Islet precursor cell (in vitro differentiated cells): ENCODE measurements around the gene GRB10.
A peak's percentile ranks its signal among the peaks of the same experiment; 100 is the strongest.

Source experiments
- DNase-seq: peaks from one replicate; pipeline ENCODE4 v3.0.0-alpha.2; 2018

The GRB10 gene

DNA sequence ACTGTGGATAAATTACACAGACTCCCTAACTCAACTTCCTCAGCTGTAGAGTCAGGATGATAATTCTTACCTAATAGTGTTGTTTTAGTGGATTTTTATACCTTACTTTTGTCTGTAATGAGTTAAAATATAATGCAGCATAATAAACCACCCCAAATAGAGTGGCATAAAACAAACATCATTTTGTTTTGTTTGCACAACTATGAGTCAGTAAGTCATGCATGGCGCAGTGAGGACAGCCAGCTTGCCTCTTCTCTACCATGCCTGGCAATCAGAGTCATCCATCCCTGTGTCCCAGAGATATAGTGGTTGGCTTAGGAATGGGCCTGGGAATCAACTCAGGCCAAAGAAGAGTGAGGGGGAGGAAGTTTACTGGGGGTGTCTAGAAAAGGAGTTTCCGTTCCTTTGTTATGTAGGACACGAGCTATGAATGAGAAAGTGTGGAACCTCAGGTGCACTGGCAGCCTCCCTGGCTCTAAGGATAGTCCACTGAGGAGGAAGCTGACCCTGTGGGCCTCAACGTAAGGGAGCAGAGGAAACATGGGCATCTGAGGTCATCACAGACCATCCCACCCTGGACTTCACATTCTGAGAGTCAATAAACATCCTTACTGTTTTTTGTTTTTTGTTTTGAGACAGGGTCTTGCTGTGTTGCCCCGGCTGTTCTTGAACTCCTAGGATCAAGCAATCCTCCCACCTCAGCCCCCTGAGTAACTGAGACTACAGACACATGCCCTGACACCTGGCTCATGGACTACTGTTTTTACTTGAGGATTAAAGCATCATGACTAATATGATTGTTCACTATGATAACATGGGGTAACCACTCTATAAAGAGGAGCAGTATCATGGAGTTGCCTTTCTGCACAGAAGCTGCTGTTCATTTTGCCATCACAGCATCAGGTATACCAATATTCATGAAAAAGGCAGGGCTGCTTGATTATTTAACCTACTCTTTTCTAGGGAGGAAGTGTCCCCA, 21.0 kb upstream of the GRB10 start:
- DNase-seq: no peak

DNA sequence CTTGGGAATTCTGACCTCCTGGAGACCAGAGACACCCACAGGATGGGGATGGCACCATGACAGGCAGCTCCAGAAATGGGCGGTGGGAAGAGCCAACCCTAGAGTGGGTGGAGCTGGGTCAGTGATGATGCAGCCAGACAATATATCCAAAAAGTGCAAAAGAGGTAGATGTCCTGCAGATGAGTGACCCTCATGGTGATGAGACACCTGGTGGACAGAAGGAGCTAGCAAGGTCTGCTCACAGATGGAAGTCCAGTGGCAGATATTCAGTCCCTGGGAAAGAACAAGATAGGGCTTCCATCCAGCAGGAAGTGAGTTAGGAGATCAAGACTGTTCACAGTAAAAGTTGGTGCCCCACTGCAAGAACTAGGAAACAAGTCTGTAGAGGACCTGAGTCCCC, 19.2 kb upstream of the GRB10 start:
- DNase-seq: no peak

DNA sequence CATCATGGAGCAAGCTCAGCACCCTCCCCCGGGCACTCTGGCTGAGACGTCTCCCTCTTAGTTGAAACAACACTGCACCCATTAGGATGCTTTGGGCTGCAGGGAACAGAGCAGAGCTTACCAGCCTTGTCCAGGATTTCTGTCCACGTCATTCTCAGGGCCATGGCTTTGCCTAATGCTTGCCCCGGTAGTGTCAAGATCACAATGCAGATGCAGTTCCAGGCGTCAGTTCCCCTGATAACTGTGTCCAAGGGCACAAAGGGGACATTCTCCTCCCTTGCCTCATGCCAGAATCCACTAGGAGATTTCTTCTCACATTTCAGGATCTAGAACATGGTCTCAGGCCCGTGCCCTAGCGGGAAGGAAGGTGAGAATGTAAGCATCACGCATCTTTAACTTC, 17.2 kb upstream of the GRB10 start:
- no peak for DNase-seq

DNA sequence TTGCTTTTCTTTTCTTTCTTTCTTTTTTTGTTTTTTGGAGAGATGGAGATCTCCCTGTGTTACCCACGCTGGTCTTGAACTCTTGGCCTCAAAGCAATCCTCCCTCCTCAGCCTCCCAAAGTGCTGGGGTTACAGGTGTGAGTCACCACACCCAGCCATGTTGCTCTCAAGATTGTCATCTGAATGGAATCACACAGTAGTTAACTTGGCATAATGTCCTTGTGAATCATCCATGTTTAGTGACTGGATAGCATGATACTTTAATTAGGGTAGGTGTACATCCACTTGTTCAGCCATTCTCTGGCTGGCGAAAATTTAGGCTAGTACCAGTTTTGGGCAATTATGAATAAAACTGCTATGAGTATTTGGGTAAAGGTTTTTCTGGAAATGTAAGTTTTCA, 15.4 kb upstream of the GRB10 start:
- DNase-seq: no peak

DNA sequence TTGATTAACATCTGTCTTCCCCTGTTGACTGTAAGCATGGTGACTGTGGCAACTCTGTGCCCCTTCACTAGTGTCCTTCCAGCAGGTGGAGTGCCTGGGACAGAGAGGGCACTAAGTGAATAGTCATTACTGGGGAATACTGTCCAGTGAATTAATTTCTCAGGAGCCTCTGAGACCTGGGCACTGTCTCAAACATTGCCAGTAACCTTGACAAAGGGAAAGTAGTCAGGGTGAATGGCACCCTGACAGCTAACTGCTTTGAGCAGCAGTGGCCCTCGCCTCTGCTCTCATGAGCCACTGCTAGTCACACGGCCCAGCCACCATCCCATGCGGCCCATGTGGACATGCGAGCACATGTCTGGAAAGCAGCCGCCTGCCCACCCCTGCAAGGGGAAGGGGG, 13.1 kb upstream of the GRB10 start:
- no peak for DNase-seq

DNA sequence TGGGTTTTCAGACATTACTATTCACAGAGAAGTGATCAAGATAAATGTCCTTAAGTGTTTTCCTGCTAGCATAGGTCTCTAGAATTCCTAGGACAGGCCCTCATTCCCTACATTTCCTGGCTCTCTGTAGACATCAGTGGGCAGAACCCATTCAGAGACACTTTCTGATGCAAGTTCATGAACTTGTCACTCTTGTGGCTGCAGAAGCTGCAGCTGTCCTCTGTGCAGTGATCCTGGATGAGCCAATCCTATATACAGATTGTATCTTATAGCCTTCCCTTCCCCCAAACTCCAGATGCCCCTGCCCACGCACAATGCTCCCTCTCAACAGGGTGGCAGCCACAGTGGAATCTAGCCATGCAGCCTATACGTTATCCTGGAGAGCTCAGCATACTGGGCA, 12.6 kb upstream of the GRB10 start:
- no peak for DNase-seq

DNA sequence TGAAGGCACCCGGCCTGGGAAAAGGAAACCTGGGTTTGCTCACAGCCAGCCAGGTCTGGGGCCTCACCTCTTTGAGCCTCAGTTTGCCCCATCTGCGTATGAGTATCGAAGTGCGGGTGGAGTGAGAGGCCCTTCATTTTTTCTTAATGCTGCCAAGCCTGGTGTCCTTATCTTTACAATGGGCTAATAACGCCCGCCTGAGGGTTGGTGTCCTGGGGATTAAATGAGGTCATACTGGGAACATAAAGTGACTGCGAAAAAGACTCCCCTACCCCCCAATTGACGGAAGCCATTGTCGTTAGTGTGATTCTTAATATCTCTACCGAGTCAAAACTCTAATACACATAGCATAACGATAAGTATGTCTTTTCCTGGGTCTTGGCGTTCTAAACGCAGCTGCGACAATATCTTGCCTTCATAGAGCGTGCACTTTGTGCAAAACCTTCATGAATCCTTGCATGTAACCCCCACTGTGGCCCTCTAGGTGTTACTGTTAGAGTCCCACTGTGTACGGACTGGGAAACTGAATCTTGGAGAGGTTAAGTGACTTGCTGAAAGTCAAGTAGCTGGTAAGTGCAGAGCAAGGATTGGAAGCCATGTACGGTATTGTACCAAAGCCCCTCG, 11.4 kb upstream of the GRB10 start:
- DNase-seq: no peak

DNA sequence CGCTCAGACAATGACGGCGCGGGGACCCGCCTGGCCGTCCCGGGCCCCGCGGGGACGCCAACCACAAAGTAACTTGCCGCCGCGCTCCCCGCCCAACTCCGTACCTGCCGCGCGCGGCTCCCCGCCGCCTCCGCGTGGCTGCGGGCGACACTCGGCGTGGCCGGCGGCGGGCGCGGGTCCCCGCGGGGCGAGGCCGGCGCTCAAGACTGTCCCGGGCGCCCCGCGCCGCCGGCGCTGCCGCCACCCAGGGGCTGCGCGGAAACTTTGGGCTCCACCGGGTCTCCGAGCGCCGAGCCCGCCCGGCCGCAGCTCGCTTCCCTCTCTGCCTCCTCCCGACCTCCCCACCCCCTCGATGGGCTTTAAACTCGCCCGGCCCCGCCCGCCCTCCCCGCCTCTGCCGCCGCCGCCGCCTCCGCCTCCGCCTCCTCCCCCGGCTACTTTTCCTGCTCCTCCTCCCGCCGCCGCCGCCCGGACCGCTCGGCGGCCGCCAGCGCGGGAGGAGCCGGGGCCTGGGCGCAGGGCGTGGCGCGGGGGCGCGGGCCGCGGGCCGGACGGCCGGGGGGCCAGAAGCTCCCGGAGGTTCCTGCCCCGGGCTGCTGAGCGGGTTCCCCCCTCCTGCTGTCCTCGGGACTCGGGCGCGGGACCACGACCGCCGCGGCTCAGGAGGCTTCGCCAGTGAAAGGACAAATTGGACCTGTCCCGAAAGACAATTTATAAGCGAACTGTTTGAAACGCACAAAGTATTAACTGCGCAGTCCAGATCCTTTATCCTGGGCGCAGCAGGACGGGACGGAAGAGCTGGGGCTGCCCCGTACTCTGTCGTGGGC, 10.6 kb upstream of the GRB10 start:
- peak; percentile 85 for DNase-seq

DNA sequence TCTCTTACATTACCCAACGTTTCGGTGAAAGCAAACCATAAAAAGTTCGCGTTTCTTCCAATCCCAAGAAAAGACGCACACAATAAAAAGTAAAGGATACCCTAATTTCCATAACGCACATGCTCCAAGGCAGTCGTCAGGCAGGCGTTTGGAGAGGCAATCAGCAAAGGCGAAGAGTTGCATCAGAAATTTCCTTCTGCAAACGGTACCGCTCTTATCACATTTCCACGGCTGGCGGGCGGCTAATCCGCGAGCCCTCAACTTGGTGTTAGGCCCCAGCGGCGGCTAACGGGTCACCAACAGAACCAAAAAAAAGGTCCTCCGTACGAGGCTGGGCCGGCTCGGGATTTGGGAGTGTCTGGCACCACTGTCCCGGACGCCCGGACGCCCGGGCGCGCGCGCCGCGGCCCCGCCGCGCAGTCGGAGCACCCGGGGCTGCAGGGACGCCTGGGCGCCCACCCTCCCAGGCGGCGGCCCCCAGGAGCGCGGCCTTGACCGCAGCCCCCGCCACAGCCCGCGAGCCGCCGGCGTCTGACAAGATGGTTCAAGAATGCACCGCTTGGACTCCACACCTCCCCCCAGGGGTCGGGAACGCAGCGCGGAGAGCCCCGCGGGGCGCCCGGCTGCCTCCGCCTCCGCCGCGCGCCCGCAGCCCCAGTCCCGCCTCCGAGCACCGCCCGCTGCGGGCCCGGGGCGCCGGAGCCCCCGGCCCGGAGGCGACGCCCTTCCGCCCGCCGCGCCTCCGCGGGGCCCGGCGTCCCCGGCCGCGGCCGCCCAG, 9.8 kb upstream of the GRB10 start:
- DNase-seq: peak; percentile 79

DNA sequence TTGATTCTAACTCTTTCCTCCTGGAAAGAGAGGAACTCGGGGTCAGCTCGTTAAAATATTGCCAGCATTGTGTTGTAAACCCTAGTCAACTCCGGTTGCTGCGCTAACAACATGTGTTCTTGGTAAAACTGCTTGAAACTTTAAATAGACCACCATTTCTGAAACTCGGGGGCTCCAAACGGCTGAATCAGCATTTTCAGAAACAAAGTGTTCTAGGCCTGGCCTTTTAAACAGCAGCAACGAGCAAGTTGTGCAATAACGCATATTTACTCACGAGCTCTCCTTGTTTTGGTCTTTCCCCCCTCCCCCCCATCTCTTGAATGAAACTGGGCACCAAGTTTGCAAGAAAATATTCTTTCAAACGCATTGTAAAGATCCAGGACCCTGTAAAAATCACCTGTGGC, 9.2 kb upstream of the GRB10 start:
- no peak for DNase-seq

DNA sequence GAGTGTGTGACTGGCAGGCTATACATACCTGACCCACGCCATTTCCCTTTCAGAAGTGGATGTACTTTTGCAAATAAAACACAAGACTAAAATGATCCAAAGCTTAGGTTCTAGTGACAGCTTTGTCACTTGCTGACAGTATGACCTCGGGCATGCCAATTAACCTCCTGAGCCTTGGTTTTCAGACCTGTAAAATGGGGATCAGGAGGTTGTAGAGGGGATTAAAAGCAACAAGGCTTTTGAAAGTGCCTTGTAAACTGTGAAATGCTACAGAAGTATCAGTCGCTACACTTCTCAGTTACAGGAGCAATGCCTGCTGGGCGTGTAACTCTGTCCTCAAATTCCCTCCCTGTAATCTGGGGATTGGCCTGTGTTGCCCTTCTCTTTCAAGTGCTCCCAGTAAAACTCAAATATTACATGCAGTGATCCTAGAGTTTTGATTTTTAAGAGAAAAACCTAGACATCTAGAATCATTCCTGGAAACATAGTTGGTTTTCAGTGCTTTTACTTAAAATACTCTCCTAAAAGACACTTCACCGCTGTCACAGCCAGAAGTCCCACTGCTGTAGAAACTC, 8.8 kb upstream of the GRB10 start:
- DNase-seq: no peak

DNA sequence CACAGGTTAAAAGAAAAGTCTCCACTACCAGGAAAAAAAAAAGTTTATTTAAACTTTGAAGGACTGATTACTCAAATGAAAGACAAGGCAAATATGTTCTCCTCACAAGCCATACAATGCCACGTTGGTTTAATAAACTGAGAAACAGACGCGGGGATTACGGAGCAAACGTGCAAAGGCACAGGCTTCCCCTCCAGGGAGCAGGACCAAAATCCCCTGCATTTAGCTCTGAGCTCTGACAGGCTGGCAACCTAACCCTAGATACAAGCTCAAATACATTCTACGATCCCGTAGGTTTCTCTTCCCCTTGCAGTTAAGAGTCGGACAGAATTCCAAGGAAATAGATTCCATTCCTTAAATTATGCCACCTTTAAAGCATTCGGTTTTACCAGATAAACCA, 7.7 kb upstream of the GRB10 start:
- DNase-seq: no peak

DNA sequence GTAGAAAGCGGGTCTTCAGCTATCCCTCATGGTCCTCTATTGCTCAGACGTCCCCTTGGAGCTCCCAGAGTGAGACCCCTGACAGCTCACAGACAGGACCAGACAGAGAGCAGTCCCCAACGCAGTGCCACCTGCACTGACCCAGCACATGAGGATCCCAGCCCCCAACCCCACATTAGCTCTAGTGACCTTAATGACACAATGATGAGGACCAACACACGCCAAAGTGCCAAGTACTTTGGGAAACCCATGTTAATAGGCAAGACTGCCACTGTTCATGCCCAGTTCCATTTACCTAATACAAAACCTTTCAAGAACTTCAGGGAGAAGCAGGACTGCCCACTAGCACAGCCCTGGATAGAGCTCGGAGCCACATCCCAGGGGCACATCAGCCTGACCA, 5.7 kb upstream of the GRB10 start:
- DNase-seq: no peak

DNA sequence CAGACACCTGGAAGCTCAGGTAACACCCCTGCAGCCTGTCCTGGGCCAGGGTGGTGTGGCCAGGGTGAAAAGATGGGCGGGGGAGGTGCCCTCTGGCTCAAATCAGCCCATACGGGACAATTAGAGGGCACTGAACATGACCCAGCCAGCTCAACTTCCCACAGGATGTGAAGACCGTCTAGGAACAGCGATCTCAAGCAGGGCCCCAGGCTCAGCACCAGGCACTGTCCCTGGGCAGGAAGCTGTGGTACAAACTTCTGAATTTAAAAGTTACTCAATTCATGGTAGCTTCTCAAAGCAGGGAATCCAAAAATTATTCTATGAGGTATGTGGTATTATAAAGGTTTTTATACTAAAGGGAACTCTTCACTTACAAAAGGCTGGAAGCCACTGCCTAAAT, 5.1 kb upstream of the GRB10 start:
- no peak for DNase-seq

DNA sequence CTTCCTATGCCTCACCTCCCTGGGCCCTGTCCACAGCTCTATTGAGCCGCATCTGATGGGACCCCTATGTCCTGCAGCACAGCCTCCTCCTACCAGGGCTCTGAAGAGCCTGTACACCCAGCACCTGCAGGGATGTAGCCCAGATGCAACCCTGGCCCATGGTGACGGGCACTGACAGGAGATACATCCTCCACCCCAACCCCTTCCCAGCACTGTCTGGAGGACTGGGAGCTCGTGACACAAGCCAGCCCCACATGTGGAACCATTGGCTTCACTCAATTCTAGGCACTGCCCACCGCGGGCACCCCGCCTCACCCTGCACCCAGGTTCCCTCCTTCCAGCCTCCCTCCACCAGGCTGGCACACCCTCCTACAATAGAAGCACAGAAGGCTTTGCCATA, 2.6 kb upstream of the GRB10 start:
- DNase-seq: no peak

DNA sequence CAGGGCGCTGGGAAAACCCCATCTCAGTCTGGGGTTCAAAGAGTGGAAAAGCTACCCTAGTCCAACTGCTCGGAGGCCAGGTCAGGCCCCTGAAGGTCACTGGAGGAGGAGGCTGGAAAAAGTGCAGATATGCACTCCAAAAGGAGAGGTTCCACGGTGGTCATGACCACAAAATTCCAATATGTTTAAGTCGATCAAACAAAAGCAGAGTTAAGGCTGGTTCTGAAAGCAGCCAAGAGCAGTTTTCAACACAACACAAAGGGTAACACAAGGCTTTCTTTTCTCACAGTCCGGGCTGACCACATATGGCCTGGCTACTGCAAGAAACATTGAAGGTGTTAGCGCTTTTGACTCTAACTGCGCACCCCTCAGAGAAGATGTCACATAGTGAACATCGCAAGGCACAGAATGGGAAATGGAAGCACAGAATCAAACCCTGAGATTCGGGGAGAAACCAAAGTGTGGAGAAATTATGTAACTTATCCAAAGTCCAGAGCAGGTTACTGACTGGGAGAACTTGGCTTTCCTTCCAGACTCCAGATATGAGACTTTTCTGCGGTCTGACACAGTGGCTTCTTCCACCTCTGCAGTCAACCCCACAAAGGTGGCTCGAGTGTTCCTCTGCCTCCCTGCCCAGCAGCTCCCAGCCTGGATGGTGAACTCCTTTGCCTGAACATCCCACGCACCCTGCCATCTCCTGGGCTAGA, 1.3 kb upstream of the GRB10 start:
- DNase-seq: no peak

DNA sequence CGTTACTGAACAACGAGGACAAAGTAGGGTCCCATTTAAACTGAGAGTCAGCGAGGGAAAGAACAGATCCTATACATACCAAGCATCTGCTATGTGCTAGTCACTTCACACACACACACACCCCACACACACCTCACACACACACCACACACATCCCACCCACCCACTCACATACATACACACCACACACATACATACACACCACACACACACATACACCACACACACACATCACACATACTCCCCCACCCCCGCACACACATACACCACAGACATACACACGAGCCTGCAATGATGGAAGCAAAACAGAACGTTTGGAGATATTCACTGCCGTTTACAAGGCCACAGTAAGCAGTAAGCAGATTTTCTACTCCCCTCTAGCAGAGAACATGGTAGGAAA, 607 bp upstream of the GRB10 start:
- no peak for DNase-seq

DNA sequence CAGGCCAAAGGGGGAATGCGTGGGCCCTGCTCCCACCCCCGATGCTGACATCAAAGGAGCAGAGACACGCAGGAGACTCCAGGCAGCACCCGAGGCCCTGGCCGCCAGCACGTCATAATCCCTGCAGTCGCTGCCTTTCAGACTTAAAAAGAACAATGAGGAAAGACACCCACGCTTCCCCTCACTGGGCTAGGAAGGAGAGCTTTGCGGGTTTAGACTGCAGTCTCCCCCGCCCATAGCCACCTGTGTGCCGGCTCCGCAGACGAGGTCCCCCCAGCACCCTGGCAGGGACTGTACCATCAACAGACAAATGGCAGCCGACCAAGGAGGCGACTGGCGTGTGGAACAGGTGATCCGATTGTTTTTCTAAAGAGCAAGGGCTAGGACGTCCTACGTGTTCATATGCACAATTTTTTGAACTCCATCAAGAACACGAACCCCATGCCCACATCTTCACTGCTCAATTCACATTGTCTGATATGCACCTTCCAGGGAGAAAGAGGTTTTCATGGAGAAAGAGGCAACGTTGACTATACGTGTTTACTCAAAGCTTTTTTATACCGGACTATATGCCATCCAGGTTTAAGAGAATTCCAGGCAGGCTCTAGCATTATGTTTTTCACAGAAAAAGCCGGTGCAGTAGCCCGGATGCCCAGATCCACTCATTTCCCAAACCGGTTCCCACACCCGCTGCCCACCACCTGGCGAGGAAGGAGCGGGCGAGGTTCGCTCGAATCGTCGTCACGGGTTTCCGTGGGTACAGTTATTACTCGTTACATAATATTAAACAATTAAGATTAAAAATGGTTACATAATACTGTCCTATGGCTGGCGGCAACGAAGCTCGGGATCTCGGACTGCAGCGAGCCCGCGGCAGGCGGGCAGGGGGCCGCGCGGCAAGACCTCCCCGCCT, 1.1 kb downstream of the GRB10 start:
- DNase-seq: no peak

DNA sequence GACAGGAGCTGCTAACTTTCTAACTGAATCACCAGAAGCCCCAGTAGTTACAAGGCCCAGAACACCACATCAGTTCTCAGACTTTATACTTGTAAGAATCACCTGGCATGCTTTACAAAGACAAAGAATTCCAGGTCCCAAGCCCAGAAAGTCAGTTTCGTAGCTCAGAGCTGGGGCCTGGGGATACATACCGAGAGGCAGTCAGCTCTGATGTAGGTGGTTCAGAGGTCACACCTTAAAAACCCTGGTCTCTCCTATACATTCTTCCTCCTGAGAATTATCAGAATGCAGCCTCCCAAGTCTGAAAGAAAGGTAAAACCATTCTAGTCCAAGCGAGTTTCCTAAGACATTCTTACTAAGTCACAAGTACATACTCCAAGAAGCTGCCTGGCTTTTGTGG, 2.3 kb downstream of the GRB10 start:
- DNase-seq: peak; percentile 34

DNA sequence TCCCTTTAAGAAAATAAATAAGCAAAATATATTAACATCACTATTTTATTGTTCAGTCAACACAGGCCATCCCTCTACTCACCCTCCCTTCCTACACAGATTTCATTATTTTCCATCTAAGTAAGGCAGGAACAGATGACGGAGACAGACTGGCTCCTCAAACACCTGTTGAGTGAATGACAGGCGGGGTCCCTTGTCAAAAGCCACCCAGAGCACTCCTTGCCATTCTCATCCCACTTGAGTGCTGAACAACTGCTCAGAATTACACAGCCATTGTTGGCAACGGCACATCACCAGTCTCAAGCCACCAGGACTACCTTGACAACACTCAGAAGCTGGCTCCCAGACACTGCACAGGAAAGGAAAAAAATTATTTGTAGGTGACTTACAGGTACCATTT, 3.3 kb downstream of the GRB10 start:
- no peak for DNase-seq

DNA sequence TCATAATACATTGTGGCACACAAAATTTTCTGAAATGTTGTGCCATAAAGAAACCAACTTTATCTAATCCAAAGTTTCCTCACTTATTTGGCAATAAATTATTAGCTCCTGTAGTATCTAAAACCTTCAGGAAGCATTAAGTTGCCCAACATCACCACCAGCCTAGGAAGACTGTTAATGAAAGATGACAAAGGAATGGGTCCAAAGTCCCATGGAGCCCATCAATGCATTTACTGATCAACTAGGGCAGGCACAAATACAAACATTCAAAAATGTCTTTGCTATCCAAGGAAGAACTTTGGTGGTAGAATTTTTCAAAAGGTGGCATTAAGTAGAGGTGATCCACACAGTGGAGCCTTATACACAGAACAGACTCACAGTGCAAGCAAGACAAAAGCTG, 4.5 kb downstream of the GRB10 start:
- DNase-seq: no peak
